Neural cell (in vitro differentiated cells): Measurements from ENCODE around the gene TNFRSF13B. TPM values are rescaled to one million over a fixed set of nuclear protein-coding genes. Genes with fewer than 3 reads are reported as not detected.
"Not testable (repeated sequence)": the region's sequence is repeated elsewhere in the genome, so short reads cannot be mapped to it uniquely, and the experiment has no call there.

Experiments
- H2AFZ ChIP-seq: fragments of 200-600, 300-800 bp; sonication (generic), shearing (Covaris generic); 2 replicates; pipeline ENCODE4 v1.6.0; 2014; ENCODE audit warnings: low read depth, mild to moderate bottlenecking, antibody characterized with exemption, low read length, moderate library complexity
- H3F3A ChIP-seq: fragments of 200-600 bp; shearing (Covaris generic); 2 replicates; pipeline ENCODE4 v1.6.1; 2016; ENCODE audit warnings: mild to moderate bottlenecking, moderate library complexity, mixed read lengths, antibody characterized with exemption, low read length; ENCODE audit not compliant: insufficient read depth, poor library complexity, severe bottlenecking
- H3K27ac ChIP-seq: fragments of 200-600, 300-800 bp; sonication (generic), shearing (Covaris generic); 2 replicates; pipeline ENCODE4 v1.5.1; 2014; ENCODE audit warnings: mild to moderate bottlenecking, low read length, moderate library complexity
- H3K27me3 ChIP-seq: fragments of 300-800, 200-600 bp; sonication (generic), shearing (Covaris generic); 2 replicates; pipeline ENCODE4 v1.6.0; 2014; ENCODE audit warnings: mild to moderate bottlenecking, low read depth, low read length, moderate library complexity; ENCODE audit not compliant: insufficient read depth
- H3K36me3 ChIP-seq: fragments of 300-800, 200-600 bp; sonication (generic), shearing (Covaris generic); 2 replicates; pipeline ENCODE4 v1.5.1; 2014; ENCODE audit warnings: mild to moderate bottlenecking, antibody characterized with exemption, low read length, moderate library complexity; ENCODE audit not compliant: insufficient read depth
- H3K4me2 ChIP-seq: fragments of 300-800, 200-600 bp; sonication (generic), shearing (Covaris generic); 2 replicates; pipeline ENCODE4 v1.6.0; 2014; ENCODE audit warnings: mild to moderate bottlenecking, low read length
- H3K4me3 ChIP-seq: fragments of 300-800, 200-600 bp; sonication (generic), shearing (Covaris generic); 2 replicates; pipeline ENCODE4 v1.5.1; 2014; ENCODE audit warnings: mild to moderate bottlenecking, low read length, moderate library complexity
- H3K79me2 ChIP-seq: fragments of 200-600 bp; shearing (Covaris generic); replicated peaks from 2 replicates; pipeline ENCODE4 v1.6.0; 2014; ENCODE audit warnings: mild to moderate bottlenecking, low read length, moderate library complexity; ENCODE audit not compliant: insufficient read depth
- H3K9ac ChIP-seq: fragments of 300-800, 200-600 bp; sonication (generic), shearing (Covaris generic); 2 replicates; pipeline ENCODE4 v1.6.1; 2016; ENCODE audit warnings: mild to moderate bottlenecking, low read length, mixed read lengths
- H3K9me2 ChIP-seq: fragments of 200-600 bp; shearing (Covaris generic); 2 replicates; pipeline ENCODE4 v1.6.1; 2016; ENCODE audit warnings: mild to moderate bottlenecking, low read length, mixed read lengths; ENCODE audit not compliant: insufficient read depth
- H3K9me3 ChIP-seq: fragments of 200-600, 300-800 bp; sonication (generic), shearing (Covaris generic); 2 replicates; pipeline ENCODE4 v1.6.1; 2016; ENCODE audit warnings: mild to moderate bottlenecking, mixed run types, low read length, moderate library complexity, mixed read lengths
- H4K20me1 ChIP-seq: fragments of 200-600 bp; shearing (Covaris generic); 2 replicates; pipeline ENCODE4 v1.6.1; 2016; ENCODE audit warnings: mild to moderate bottlenecking, mixed run types; ENCODE audit not compliant: insufficient read depth
- EP300 ChIP-seq: fragments of 450-650 bp; conservative IDR thresholded peaks from 2 replicates; pipeline ENCODE4 v1.6.1; 2014; ENCODE audit warnings: antibody characterized with exemption, mild to moderate bottlenecking, moderate library complexity; ENCODE audit not compliant: poor library complexity, severe bottlenecking
- EZH2 ChIP-seq: fragments of 200-600, 300-800 bp; shearing (Covaris generic), sonication (generic); IDR thresholded peaks from 2 replicates; pipeline ENCODE4 v1.6.1; 2014; ENCODE audit warnings: antibody characterized with exemption, low read length, borderline replicate concordance, mild to moderate bottlenecking; ENCODE audit not compliant: insufficient read depth, poor library complexity, severe bottlenecking
- MXI1 ChIP-seq: fragments of 450-650 bp; conservative IDR thresholded peaks from 2 replicates; pipeline ENCODE4 v1.6.1; 2014; ENCODE audit warnings: antibody characterized with exemption, mild to moderate bottlenecking; ENCODE audit not compliant: poor library complexity, severe bottlenecking
- POLR2AphosphoS5 ChIP-seq: IDR thresholded peaks from 2 replicates; pipeline ENCODE4 v1.6.1; 2012
- RAD21 ChIP-seq: fragments of 450-650 bp; conservative IDR thresholded peaks from 2 replicates; pipeline ENCODE4 v1.6.1; 2014; ENCODE audit warnings: antibody characterized with exemption, mild to moderate bottlenecking, moderate library complexity
- SMC3 ChIP-seq: fragments of 450-650 bp; conservative IDR thresholded peaks from 2 replicates; pipeline ENCODE4 v1.6.1; 2014; ENCODE audit warnings: antibody characterized with exemption, mild to moderate bottlenecking, moderate library complexity; ENCODE audit not compliant: poor library complexity
- TAF1 ChIP-seq: IDR thresholded peaks from 2 replicates; pipeline ENCODE4 v1.6.1; 2012; ENCODE audit warnings: low read depth
- polyA plus RNA-seq: library from polyadenylated mRNA; depleted of rRNA; stranded (reverse); fragments of >200 nt; gene quantifications from 2 replicates; pipeline ENCODE4 v1.2.3, GENCODE V29; 2014
- TF ChIP-seq, protein P1 (sequence below): fragments of 450-650 bp; IDR thresholded peaks from 2 replicates; pipeline ENCODE4 v1.5.1; 2014; ENCODE audit warnings: antibody characterized with exemption, mild to moderate bottlenecking, moderate library complexity; ENCODE audit not compliant: poor library complexity, severe bottlenecking
- TF ChIP-seq, protein P2 (sequence below): IDR thresholded peaks from 2 replicates; pipeline ENCODE4 v1.6.1; 2012; ENCODE audit warnings: borderline replicate concordance

TNFRSF13B gene
- polyA plus RNA-seq, 1 donor from 2014 or later = not detected

DNA sequence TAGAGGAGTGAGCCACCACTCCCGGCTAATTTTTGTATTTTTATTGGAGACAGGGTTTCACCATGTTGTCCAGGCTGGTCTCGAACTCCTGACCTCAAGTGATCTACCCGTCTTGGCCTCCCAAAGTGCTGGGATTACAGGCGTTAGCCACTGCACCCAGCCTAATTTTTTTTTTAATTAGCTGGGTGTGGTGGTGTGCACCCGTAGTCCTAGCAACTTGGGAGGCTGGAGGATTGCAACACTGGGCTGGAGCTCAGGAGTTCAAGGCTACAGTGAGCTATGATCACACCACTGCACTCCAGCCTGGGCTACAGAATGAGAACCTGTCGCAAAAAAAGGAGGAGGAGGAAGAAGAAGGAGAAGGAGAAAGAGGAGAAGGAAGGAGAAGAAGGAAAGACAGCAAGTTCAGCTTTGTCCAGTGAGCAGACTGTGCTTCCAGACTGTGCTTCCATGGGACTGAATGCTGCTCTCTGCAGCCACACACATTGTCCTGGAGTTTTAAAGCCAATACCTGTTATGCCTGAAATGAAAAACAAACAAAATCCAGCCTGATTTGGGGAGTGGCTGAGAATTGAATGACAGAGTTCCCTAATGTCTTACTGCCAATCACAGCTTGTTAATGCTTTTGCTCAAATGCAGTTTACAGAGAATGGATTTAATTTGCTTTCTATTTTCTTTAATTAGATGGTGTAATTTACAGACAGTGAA, 2.8 kb upstream of the TNFRSF13B start:
- Histone ChIP-seq H3K36me3 (no peaks in the 10 kb centered on the region), H3F3A (no peaks in the 10 kb centered on the region), H3K27ac (no peak overlapping the region), H3K4me2 (no peak overlapping the region), H2AFZ (no peak overlapping the region), H3K9me3 (no peaks in the 10 kb centered on the region), H4K20me1 (no peaks in the 10 kb centered on the region), H3K27me3 (no peaks in the 10 kb centered on the region), H3K9me2 (no peaks in the 10 kb centered on the region), H3K4me3 (no peak overlapping the region), H3K79me2 (no peaks in the 10 kb centered on the region), H3K9ac (no peak overlapping the region)
- TF ChIP-seq SMC3 = no peak

DNA sequence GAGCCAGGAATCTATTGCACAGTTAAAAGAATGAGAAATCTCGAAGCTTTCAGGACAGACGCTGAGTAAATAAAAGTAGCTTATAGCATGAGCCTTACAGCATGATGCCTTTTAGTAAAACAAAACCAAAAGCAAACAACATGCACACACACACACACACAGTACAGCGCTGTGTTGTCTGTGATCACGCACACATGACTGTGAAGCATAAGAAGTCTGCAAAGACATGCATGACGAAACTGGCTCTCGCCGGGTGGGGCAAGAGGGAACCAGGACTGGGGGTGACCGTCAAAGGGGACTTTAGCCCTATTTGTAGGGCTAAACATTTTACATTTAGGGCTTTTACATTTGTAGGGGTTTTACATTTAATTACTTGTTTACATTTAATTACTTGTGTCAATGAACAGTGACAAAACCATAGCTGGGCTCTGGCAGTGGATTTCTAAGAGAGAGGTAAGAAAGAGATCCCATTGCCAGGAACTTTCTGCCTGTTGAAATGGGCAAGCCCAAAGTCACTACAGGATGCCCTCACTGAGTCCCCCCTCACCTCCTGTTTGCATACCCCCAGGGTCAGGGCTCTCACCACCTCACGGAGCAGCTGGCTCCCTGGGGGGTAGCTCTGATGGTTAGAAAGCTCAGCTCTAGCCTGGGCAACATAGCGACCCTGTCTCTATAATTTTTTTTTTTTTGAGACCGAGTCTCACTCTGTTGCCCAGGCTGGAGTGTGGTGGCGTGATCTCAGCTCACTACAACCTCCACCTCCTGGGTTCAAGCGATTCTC, 2.0 kb upstream of the TNFRSF13B start:
- H3K27me3 ChIP-seq = no peaks in the 10 kb centered on the region
- no peaks in the 10 kb centered on the region for H3K36me3 ChIP-seq
- H3K27ac ChIP-seq = no peak overlapping the region
- H3K9ac ChIP-seq = no peak overlapping the region
- no peaks in the 10 kb centered on the region for H4K20me1 ChIP-seq
- no peak overlapping the region for H2AFZ ChIP-seq
- TF ChIP-seq EZH2 = no peak
- TF ChIP-seq, protein P1, sequence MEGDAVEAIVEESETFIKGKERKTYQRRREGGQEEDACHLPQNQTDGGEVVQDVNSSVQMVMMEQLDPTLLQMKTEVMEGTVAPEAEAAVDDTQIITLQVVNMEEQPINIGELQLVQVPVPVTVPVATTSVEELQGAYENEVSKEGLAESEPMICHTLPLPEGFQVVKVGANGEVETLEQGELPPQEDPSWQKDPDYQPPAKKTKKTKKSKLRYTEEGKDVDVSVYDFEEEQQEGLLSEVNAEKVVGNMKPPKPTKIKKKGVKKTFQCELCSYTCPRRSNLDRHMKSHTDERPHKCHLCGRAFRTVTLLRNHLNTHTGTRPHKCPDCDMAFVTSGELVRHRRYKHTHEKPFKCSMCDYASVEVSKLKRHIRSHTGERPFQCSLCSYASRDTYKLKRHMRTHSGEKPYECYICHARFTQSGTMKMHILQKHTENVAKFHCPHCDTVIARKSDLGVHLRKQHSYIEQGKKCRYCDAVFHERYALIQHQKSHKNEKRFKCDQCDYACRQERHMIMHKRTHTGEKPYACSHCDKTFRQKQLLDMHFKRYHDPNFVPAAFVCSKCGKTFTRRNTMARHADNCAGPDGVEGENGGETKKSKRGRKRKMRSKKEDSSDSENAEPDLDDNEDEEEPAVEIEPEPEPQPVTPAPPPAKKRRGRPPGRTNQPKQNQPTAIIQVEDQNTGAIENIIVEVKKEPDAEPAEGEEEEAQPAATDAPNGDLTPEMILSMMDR = no peak
- TF ChIP-seq SMC3 = no peak
- TF ChIP-seq TAF1 = no peak
- no peak for TF ChIP-seq MXI1
- no peak for TF ChIP-seq EP300
- no peak for TF ChIP-seq POLR2AphosphoS5
- no peak for TF ChIP-seq RAD21
- TF ChIP-seq, protein P2, sequence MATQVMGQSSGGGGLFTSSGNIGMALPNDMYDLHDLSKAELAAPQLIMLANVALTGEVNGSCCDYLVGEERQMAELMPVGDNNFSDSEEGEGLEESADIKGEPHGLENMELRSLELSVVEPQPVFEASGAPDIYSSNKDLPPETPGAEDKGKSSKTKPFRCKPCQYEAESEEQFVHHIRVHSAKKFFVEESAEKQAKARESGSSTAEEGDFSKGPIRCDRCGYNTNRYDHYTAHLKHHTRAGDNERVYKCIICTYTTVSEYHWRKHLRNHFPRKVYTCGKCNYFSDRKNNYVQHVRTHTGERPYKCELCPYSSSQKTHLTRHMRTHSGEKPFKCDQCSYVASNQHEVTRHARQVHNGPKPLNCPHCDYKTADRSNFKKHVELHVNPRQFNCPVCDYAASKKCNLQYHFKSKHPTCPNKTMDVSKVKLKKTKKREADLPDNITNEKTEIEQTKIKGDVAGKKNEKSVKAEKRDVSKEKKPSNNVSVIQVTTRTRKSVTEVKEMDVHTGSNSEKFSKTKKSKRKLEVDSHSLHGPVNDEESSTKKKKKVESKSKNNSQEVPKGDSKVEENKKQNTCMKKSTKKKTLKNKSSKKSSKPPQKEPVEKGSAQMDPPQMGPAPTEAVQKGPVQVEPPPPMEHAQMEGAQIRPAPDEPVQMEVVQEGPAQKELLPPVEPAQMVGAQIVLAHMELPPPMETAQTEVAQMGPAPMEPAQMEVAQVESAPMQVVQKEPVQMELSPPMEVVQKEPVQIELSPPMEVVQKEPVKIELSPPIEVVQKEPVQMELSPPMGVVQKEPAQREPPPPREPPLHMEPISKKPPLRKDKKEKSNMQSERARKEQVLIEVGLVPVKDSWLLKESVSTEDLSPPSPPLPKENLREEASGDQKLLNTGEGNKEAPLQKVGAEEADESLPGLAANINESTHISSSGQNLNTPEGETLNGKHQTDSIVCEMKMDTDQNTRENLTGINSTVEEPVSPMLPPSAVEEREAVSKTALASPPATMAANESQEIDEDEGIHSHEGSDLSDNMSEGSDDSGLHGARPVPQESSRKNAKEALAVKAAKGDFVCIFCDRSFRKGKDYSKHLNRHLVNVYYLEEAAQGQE = no peak
- no peaks in the 10 kb centered on the region for H3F3A ChIP-seq
- H3K79me2 ChIP-seq = no peaks in the 10 kb centered on the region
- no peak overlapping the region for H3K4me3 ChIP-seq
- H3K9me2 ChIP-seq = no peaks in the 10 kb centered on the region
- no peak overlapping the region for H3K4me2 ChIP-seq
- H3K9me3 ChIP-seq = no peaks in the 10 kb centered on the region

DNA sequence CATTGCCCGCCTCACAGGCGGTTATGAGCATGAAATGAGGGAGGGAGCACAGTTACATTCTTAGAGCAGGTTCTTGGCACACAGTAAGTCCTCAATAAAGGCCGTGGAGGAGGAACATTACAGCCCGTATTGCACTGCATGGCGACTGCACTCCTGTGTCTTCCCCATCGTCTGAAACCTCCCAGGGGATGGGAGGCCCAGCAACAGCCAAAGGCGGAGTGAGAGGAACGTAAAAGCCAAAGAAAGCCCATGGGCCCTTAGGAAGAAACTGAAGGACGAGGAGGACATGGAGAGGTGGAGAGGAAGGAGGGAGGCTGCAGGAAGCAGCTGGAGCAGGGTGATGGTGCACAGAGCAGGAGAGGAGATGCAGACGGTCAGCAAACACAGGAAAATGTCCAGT, 1.1 kb upstream of the TNFRSF13B start:
- not testable (repeated sequence) for H4K20me1 ChIP-seq, H3K79me2 ChIP-seq, H3K9ac ChIP-seq, H3K4me3 ChIP-seq, H3K36me3 ChIP-seq, H3K9me3 ChIP-seq, H3K4me2 ChIP-seq, H3K27ac ChIP-seq, H2AFZ ChIP-seq, H3F3A ChIP-seq, H3K27me3 ChIP-seq, H3K9me2 ChIP-seq
